HepG2 (cell line): Measurements from ENCODE around the gene RIPOR3. TPM values are rescaled to one million over a fixed set of nuclear protein-coding genes. Genes with fewer than 3 reads are reported as not detected.

Experiments used
- AHDC1 ChIP-seq: sonication (generic); formaldehyde crosslinking; IDR thresholded peaks from 2 replicates; pipeline ENCODE4 v1.5.1; 2020; ENCODE audit warnings: mild to moderate bottlenecking, missing genetic modification reagents, borderline replicate concordance
- AKAP8 ChIP-seq: sonication (generic); formaldehyde crosslinking; IDR thresholded peaks from 2 replicates; pipeline ENCODE4 v1.5.1; 2020; ENCODE audit warnings: mild to moderate bottlenecking, missing genetic modification reagents
- HNF4G ChIP-seq, 2 experiments: sonication (generic) in 1 of 2; formaldehyde crosslinking in 1 of 2; IDR thresholded peaks; 2 replicates each; pipeline versions ENCODE4 v1.4.0 to v1.6.1; 2011 to 2020; ENCODE audit warnings: borderline replicate concordance in 2 of 2, low read depth in 2 of 2, mild to moderate bottlenecking in 2 of 2, low read length in 1 of 2, missing genetic modification reagents in 1 of 2, moderate library complexity in 1 of 2
- IKZF5 ChIP-seq: IDR thresholded peaks from 2 replicates; pipeline ENCODE4 v1.6.1; 2018; ENCODE audit warnings: missing genetic modification reagents, mild to moderate bottlenecking, missing compliant biosample characterization
- KDM3A ChIP-seq: IDR thresholded peaks from 2 replicates; pipeline ENCODE4 v1.6.1; 2018; ENCODE audit warnings: low read depth, missing compliant biosample characterization
- MAFF ChIP-seq: IDR thresholded peaks from 2 replicates; pipeline ENCODE4 v1.6.1; 2011; ENCODE audit warnings: low read depth, low read length, improper control_type of control experiment
- RFX1 ChIP-seq: fragments of 450-650 bp; IDR thresholded peaks from 2 replicates; pipeline ENCODE4 v1.6.1; 2017
- SP1 ChIP-seq, 2 experiments: fragments of 450-650 bp in 1 of 2; sonication (generic) in 1 of 2; formaldehyde crosslinking in 1 of 2; IDR thresholded peaks; 2 replicates each; pipeline versions ENCODE4 v1.4.0 to v1.6.1; 2016 to 2020; ENCODE audit warnings: missing genetic modification reagents in 1 of 2
- ZNF143 ChIP-seq: sonication (generic); formaldehyde crosslinking; IDR thresholded peaks from 2 replicates; pipeline ENCODE4 v1.4.0; 2020; ENCODE audit warnings: missing genetic modification reagents
- ZNF17 ChIP-seq: sonication (generic); formaldehyde crosslinking; IDR thresholded peaks from 2 replicates; pipeline ENCODE4 v1.5.0; 2020; ENCODE audit warnings: mild to moderate bottlenecking, missing genetic modification reagents
- ZNF530 ChIP-seq: sonication (generic); formaldehyde crosslinking; IDR thresholded peaks from 2 replicates; pipeline ENCODE4 v1.5.0; 2020; ENCODE audit warnings: low read depth, mild to moderate bottlenecking, missing genetic modification reagents
- ZNF674 ChIP-seq: sonication (generic); formaldehyde crosslinking; IDR thresholded peaks from 2 replicates; pipeline ENCODE4 v1.5.0; 2020; ENCODE audit warnings: low read depth, mild to moderate bottlenecking, missing genetic modification reagents
- ZNF772 ChIP-seq: sonication (generic); formaldehyde crosslinking; IDR thresholded peaks from 2 replicates; pipeline ENCODE4 v1.5.0; 2020; ENCODE audit warnings: mild to moderate bottlenecking, missing genetic modification reagents
- polyA plus RNA-seq, 8 experiments: library from polyadenylated mRNA; depleted of rRNA in 3 of 8; stranded (reverse) in 7 of 8; unstranded in 1 of 8; fragments of >200 nt; fragmentation: Illumina TruSeq in 4 of 8; extraction: Trizol in 4 of 8; gene quantifications; 2 replicates each; pipeline versions ENCODE4 v1.2.1 to v1.2.3, GENCODE V29; 2011 to 2016; ENCODE audit warnings: low read depth in 4 of 8, missing spikeins in 1 of 8, mixed read lengths in 1 of 8; ENCODE audit not compliant: insufficient read depth in 1 of 8
- total RNA-seq, 5 experiments: library from RNA; depleted of rRNA; stranded (reverse); fragments of >200 nt; fragmentation: Illumina TruSeq; extraction: Trizol; gene quantifications; 2 replicates each; pipeline ENCODE4 v1.2.3, GENCODE V29; 2016; ENCODE audit warnings: low read depth in 1 of 5
- TF ChIP-seq, protein P1 (sequence below): sonication (generic); formaldehyde crosslinking; IDR thresholded peaks from 2 replicates; pipeline ENCODE4 v1.8.0; 2022; ENCODE audit warnings: missing genetic modification reagents, mild to moderate bottlenecking, moderate library complexity, borderline replicate concordance
- TF ChIP-seq, protein P2 (sequence below): sonication (generic); formaldehyde crosslinking; IDR thresholded peaks from 2 replicates; pipeline ENCODE4 v1.5.1; 2020; ENCODE audit warnings: missing genetic modification reagents, mild to moderate bottlenecking, borderline replicate concordance
- TF ChIP-seq, protein P3 (sequence below): sonication (generic); formaldehyde crosslinking; IDR thresholded peaks from 2 replicates; pipeline ENCODE4 v1.8.0; 2022; ENCODE audit warnings: mild to moderate bottlenecking, missing genetic modification reagents, moderate library complexity

Gene RIPOR3
- total and polyA plus RNA-seq, 2 of the 13 experiments (the other 11 are each of a cell fraction or from before 2014, with no cell fraction given) = 0.18 TPM; not detected in 1

- TF ChIP-seq AHDC1 (CRISPR knock-in tag) = no peak
- TF ChIP-seq ZNF17 (CRISPR knock-in tag) = no peak
- TF ChIP-seq IKZF5 (CRISPR knock-in tag) = no peak; the same call in none of the 2 replicates
- TF ChIP-seq ZNF772 = no peak
- no peak for TF ChIP-seq MAFF
- TF ChIP-seq KDM3A (CRISPR knock-in tag) = no peak
- TF ChIP-seq, protein P1, sequence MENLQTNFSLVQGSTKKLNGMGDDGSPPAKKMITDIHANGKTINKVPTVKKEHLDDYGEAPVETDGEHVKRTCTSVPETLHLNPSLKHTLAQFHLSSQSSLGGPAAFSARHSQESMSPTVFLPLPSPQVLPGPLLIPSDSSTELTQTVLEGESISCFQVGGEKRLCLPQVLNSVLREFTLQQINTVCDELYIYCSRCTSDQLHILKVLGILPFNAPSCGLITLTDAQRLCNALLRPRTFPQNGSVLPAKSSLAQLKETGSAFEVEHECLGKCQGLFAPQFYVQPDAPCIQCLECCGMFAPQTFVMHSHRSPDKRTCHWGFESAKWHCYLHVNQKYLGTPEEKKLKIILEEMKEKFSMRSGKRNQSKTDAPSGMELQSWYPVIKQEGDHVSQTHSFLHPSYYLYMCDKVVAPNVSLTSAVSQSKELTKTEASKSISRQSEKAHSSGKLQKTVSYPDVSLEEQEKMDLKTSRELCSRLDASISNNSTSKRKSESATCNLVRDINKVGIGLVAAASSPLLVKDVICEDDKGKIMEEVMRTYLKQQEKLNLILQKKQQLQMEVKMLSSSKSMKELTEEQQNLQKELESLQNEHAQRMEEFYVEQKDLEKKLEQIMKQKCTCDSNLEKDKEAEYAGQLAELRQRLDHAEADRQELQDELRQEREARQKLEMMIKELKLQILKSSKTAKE (CRISPR knock-in tag) = no peak
- TF ChIP-seq, protein P2, sequence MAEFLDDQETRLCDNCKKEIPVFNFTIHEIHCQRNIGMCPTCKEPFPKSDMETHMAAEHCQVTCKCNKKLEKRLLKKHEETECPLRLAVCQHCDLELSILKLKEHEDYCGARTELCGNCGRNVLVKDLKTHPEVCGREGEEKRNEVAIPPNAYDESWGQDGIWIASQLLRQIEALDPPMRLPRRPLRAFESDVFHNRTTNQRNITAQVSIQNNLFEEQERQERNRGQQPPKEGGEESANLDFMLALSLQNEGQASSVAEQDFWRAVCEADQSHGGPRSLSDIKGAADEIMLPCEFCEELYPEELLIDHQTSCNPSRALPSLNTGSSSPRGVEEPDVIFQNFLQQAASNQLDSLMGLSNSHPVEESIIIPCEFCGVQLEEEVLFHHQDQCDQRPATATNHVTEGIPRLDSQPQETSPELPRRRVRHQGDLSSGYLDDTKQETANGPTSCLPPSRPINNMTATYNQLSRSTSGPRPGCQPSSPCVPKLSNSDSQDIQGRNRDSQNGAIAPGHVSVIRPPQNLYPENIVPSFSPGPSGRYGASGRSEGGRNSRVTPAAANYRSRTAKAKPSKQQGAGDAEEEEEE (CRISPR knock-in tag) = no peak
- TF ChIP-seq RFX1 = no peak
- no peak for TF ChIP-seq ZNF530 (CRISPR knock-in tag)
- TF ChIP-seq AKAP8 (CRISPR knock-in tag) = no peak
- TF ChIP-seq, protein P3, sequence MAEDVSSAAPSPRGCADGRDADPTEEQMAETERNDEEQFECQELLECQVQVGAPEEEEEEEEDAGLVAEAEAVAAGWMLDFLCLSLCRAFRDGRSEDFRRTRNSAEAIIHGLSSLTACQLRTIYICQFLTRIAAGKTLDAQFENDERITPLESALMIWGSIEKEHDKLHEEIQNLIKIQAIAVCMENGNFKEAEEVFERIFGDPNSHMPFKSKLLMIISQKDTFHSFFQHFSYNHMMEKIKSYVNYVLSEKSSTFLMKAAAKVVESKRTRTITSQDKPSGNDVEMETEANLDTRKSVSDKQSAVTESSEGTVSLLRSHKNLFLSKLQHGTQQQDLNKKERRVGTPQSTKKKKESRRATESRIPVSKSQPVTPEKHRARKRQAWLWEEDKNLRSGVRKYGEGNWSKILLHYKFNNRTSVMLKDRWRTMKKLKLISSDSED (CRISPR knock-in tag) = no peak
- peak; percentile 43 for TF ChIP-seq HNF4G (IDR thresholded peaks at IDR 0.05; ENCODE audit: borderline replicate concordance, low read depth, low read length)
- TF ChIP-seq HNF4G (CRISPR knock-in tag; IDR thresholded peaks at IDR 0.05; ENCODE audit: borderline replicate concordance, low read depth) = no peak; the same call in 1 of the 2 replicates
- no peak for TF ChIP-seq SP1 (IDR thresholded peaks at IDR 0.05)
- TF ChIP-seq SP1 (CRISPR knock-in tag; IDR thresholded peaks at IDR 0.05) = no peak
- TF ChIP-seq ZNF143 (CRISPR knock-in tag) = no peak
- TF ChIP-seq ZNF674 (CRISPR knock-in tag) = no peak
These were observed 128.0 kb downstream of the RIPOR3 start (continued) for GRCh38 chr20:50563133-50563944.
